Left ventricle myocardium inferior (tissue), 1 donor: ENCODE results near the gene TNFRSF21. TPM values are rescaled to one million over a fixed set of nuclear protein-coding genes. Genes with fewer than 3 reads are reported as not detected.

ENCODE experiments used
- DNase-seq: peaks from one replicate; pipeline ENCODE4 v3.0.0-alpha.2; 2020
- H3K27ac ChIP-seq: fragments of 200-600 bp; replicated peaks from 2 replicates; pipeline ENCODE4 v1.8.0; 2021
- H3K27me3 ChIP-seq: fragments of 200-600 bp; 2 replicates; pipeline ENCODE4 v1.8.0; 2021; ENCODE audit warnings: low read depth
- H3K36me3 ChIP-seq: fragments of 200-600 bp; 2 replicates; pipeline ENCODE4 v1.8.0; 2021
- H3K4me1 ChIP-seq: fragments of 200-600 bp; 2 replicates; pipeline ENCODE4 v1.8.0; 2021
- H3K4me3 ChIP-seq: fragments of 200-600 bp; 2 replicates; pipeline ENCODE4 v1.8.0; 2021; ENCODE audit warnings: mild to moderate bottlenecking, moderate library complexity
- H3K9me3 ChIP-seq: fragments of 200-600 bp; replicated peaks from 2 replicates; pipeline ENCODE4 v1.8.0; 2021
- intact Hi-C: fragments of 100-400 bp; cut with micrococcal nuclease; formaldehyde crosslinking; loops from one replicate; pipeline ENCODE4 v1.11.0; 2022
- long read RNA-seq: library from polyadenylated mRNA; unstranded; transcript quantifications from one replicate; pipeline ENCODE4 v2.0.0, GENCODE V29; 2021
- total RNA-seq: library from RNA; stranded (reverse); fragmentation: NEBNext Ultra II Directional; extraction: Animal tissue kit (Norgen Biotek cat#: 25700); gene quantifications from one replicate; pipeline ENCODE4 v1.2.1, GENCODE V29; 2021
- TF ChIP-seq, protein P1 (sequence below): fragments of 200-600 bp; IDR thresholded peaks from 2 replicates; pipeline ENCODE4 v1.8.0; 2021; ENCODE audit warnings: antibody characterized with exemption, mild to moderate bottlenecking, borderline replicate concordance
- donor health status: DM: no; HTN: yes; CAD: no; lungs with severe emphysema.

The TNFRSF21 gene, protein sequence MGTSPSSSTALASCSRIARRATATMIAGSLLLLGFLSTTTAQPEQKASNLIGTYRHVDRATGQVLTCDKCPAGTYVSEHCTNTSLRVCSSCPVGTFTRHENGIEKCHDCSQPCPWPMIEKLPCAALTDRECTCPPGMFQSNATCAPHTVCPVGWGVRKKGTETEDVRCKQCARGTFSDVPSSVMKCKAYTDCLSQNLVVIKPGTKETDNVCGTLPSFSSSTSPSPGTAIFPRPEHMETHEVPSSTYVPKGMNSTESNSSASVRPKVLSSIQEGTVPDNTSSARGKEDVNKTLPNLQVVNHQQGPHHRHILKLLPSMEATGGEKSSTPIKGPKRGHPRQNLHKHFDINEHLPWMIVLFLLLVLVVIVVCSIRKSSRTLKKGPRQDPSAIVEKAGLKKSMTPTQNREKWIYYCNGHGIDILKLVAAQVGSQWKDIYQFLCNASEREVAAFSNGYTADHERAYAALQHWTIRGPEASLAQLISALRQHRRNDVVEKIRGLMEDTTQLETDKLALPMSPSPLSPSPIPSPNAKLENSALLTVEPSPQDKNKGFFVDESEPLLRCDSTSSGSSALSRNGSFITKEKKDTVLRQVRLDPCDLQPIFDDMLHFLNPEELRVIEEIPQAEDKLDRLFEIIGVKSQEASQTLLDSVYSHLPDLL
- 6.3 TPM for total RNA-seq
- long read RNA-seq, transcript TNFRSF21-201 (6 exons, 3,595 nt), result major isoform, 8 of 12 reads
- long read RNA-seq, partial matches to known transcripts, result 3 of 12 reads
- long read RNA-seq, other reads (novel, unspliced or antisense), result 1 of 12 reads

DNA sequence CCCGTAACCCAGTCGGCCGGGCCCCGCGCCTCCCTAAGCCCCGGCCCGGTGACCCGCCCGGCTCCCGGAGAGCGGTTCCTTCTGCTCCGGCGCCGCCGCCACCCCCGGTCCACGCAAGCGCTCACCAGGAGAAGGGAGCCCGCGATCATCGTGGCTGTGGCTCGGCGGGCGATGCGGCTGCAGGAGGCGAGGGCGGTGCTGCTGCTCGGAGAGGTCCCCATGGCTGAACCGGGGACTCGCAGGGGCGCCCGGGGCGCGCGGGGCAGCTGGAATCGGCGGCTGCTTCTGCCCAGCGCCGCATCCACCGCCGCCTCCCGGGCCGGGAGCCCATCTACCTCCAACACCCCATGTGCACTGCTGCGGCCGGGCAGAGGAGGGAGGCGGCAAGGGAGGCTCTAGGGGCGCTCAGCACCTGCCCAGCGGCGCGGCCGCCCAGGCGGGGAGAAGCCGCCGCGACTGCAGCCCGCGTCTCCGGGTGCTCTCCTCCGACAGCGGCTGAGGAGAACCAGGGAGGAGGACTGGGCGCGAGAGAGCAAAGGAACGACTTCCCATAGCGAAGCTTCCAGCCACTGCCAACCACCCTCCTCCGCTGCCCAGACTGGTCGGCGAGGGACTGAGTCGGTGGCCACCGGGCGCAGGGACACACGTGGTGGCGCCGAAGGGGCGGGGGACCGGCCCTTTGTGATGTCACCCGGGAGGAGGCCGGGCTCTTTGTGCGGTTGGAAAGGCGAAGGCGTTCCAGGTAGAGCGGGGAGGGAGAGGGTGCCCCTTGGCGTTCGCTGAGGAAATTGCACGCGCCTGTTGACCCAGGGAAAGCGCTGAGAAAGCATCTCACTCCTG lies at the start of gene TNFRSF21:
TNFRSF21 (minus strand) TSS at position 615 of the 840 bp plus-strand sequence; CDS start at position 221, 394 bp downstream.
- Histone ChIP-seq H3K9me3 (no peaks in the 10 kb centered on the region), H3K27me3 (peaks cover 68% of the 10 kb centered on the region), H3K27ac (peak within 1 kb of the TSS; percentile 85), H3K36me3 (no peaks in the 10 kb centered on the region), H3K4me3 (peak within 1 kb of the TSS; percentile 86), H3K4me1 (peaks cover 22% of the 10 kb centered on the region)
- intact Hi-C loops, result loop anchor here (5.0 kb wide), 1 partner anchor 212 kb away; no protein-coding TSS in a partner anchor
- TF ChIP-seq, protein P1, sequence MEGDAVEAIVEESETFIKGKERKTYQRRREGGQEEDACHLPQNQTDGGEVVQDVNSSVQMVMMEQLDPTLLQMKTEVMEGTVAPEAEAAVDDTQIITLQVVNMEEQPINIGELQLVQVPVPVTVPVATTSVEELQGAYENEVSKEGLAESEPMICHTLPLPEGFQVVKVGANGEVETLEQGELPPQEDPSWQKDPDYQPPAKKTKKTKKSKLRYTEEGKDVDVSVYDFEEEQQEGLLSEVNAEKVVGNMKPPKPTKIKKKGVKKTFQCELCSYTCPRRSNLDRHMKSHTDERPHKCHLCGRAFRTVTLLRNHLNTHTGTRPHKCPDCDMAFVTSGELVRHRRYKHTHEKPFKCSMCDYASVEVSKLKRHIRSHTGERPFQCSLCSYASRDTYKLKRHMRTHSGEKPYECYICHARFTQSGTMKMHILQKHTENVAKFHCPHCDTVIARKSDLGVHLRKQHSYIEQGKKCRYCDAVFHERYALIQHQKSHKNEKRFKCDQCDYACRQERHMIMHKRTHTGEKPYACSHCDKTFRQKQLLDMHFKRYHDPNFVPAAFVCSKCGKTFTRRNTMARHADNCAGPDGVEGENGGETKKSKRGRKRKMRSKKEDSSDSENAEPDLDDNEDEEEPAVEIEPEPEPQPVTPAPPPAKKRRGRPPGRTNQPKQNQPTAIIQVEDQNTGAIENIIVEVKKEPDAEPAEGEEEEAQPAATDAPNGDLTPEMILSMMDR, result peak; percentile 98
- peak; percentile 91 for DNase-seq

DNA sequence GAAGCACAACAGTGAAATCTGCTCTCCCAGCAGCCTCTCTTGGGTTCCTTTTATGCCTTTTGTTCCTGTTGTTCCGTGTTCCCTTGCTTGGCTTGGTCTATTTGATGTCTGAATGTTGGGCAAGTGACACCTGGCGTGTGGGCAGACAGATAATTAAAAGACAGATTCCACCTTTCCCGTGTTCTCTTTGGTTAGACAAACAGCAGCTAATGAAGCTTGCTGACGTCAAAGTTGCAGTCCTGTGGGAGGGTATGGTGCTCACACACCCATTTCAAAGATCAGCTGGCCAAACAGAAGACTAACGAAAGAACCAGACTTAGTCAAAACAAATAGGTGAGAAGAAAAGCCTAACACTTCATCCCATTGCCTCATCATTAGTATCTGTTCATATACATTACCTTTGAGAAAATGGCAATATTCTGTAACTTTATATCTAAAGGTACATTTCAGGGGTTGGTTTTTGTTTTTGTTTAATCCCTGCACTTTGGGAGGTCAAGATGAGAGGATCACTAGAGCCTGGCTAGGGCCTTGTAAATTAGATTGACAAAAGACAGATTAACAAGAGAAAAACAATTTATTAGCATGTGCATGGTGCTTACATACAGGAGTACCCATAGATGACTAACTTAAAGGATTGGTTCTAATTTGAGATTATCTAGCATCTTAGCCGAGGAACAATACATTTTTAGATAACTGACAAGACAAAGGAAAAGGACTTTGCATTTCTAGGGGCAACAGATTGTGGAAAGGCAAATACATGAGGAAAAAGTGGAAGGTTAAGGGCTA lies 48.9 kb upstream of the TNFRSF21 start:
- Histone ChIP-seq H3K36me3 (no peaks in the 10 kb centered on the region), H3K27ac (no peak overlapping the region), H3K27me3 (peaks cover 24% of the 10 kb centered on the region), H3K4me3 (no peak overlapping the region), H3K4me1 (no peaks in the 10 kb centered on the region), H3K9me3 (no peaks in the 10 kb centered on the region)
- TF ChIP-seq, protein P1, result no peak
- DNase-seq, result no peak
- intact Hi-C loops, result no loop called here

DNA sequence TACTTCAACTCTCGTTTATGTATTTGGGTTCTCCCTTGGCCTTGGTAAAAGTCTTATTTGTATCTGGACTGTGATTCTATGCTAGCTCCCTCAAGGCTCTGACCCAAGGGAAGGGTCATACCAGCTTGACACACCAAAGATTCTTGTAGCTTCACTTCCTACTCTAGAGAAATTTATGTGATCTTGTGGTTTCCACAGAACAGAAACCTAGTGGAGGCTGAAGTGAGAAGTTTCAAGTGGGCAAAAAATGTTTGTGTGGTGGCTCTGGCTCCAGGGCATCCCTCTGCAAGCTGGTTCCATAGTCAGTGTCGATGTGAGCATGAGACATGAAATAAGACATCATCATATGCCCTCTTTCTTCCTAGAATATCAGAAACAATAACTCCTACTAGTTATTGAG lies 48.1 kb upstream of the TNFRSF21 start:
- H3K9me3 ChIP-seq, result no peaks in the 10 kb centered on the region
- peaks cover 24% of the 10 kb centered on the region for H3K27me3 ChIP-seq
- no peak overlapping the region for H3K27ac ChIP-seq
- H3K4me1 ChIP-seq, result no peaks in the 10 kb centered on the region
- TF ChIP-seq, protein P1, result no peak
- intact Hi-C loops, result no loop called here
- no peaks in the 10 kb centered on the region for H3K36me3 ChIP-seq
- no peak for DNase-seq
- no peak overlapping the region for H3K4me3 ChIP-seq

DNA sequence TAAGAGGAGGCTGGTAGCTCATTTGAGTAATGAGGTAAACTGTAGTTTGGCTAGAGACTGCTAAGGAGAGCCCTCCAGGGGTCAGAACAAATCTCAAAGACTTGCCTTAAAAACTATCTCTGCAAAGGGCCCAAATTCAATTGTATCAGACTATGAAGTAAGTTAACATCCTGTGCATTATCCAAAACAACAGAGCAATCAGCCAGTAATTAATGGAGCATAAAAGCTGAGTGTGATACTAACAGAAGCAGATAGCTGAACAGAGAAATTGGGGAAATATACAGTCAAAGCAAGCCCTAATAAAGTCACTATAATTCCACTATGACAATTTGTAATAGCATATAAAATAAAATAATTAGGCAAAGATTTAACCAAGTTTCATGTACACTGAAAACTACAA lies 45.8 kb upstream of the TNFRSF21 start:
- intact Hi-C loops, result no loop called here
- H3K9me3 ChIP-seq, result no peaks in the 10 kb centered on the region
- H3K27ac ChIP-seq, result no peak overlapping the region

More for the DNA sequence above, 45.8 kb upstream of the TNFRSF21 start:
- Histone ChIP-seq H3K36me3 (no peaks in the 10 kb centered on the region), H3K27me3 (peaks cover 19% of the 10 kb centered on the region), H3K4me3 (no peak overlapping the region), H3K4me1 (no peaks in the 10 kb centered on the region)
- DNase-seq, result no peak
- TF ChIP-seq, protein P1, result no peak
